SK-N-MC (cell line): ENCODE data around the gene COL13A1.
A peak's percentile ranks its signal among the peaks of the same experiment; 100 is the strongest.

Experiments
- DNase-seq: peaks from one replicate; pipeline ENCODE4 v3.0.0-alpha.2; 2011; ENCODE audit warnings: low read depth, low spot score
- H3K27ac ChIP-seq: fragments of 200-600 bp; sonication (generic); 2 replicates; pipeline ENCODE4 v1.5.1; 2016; ENCODE audit warnings: mixed run types
- H3K36me3 ChIP-seq: fragments of 200-600 bp; sonication (generic); 2 replicates; pipeline ENCODE4 v1.6.1; 2017; ENCODE audit warnings: antibody characterized with exemption, low read length, mixed read lengths; ENCODE audit not compliant: insufficient read depth
- H3K4me3 ChIP-seq: fragments of 200-600 bp; sonication (generic); 2 replicates; pipeline ENCODE4 v1.5.1; 2016
- H3K9ac ChIP-seq: fragments of 200-600 bp; sonication (generic); 2 replicates; pipeline ENCODE4 v1.8.0; 2017; ENCODE audit warnings: mixed run types, mixed read lengths; ENCODE audit not compliant: insufficient read length
- H3K9me3 ChIP-seq: fragments of 200-600 bp; sonication (generic); 2 replicates; pipeline ENCODE4 v1.6.1; 2017; ENCODE audit warnings: low read depth, mild to moderate bottlenecking, antibody characterized with exemption, low read length, moderate library complexity, mixed read lengths
- EZH2 ChIP-seq: fragments of 200-600 bp; sonication (generic); IDR thresholded peaks from one replicate; pipeline ENCODE4 v1.6.1; 2017; ENCODE audit warnings: antibody characterized with exemption
- FOXP2 ChIP-seq: optimal IDR thresholded peaks from 2 replicates; pipeline ENCODE3; 2011; ENCODE audit warnings: mild to moderate bottlenecking, moderate library complexity; ENCODE audit not compliant: insufficient read depth; ENCODE audit errors: extremely low read length, control extremely low read depth
- POLR2AphosphoS5 ChIP-seq: IDR thresholded peaks from 2 replicates; pipeline ENCODE4 v1.6.1; 2012; ENCODE audit warnings: mild to moderate bottlenecking, low read depth, low read length, borderline replicate concordance

COL13A1 gene

DNA sequence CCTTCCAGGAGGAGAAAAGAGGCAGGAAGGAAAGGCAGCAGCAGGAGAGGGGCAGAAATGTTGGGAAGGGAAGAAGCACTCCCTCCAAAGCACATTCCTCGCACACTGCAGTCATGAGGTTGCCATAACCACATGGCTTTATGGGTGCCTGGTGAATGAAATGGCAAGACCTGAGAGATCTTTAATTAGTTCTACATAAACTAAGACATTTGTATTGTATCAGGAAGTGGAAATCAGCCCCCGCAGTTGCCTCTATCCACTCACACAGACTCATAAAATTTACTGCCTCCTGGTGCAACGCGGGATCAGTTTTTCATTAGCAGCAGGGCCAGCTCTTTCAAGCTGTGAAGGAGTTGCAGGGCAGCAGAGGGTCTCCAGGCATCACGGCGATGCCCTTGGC is 106.4 kb downstream of the COL13A1 start:
- Histone ChIP-seq H3K4me3 (no peak overlapping the region), H3K27ac (peak overlapping the region; percentile 42; the same call in 1 of the 2 replicates), H3K36me3 (peaks cover 5% of the 10 kb centered on the region; the same call in 1 of the 2 replicates), H3K9ac (no peak overlapping the region), H3K9me3 (no peaks in the 10 kb centered on the region)
- no peak for DNase-seq
- TF ChIP-seq EZH2: no peak

DNA sequence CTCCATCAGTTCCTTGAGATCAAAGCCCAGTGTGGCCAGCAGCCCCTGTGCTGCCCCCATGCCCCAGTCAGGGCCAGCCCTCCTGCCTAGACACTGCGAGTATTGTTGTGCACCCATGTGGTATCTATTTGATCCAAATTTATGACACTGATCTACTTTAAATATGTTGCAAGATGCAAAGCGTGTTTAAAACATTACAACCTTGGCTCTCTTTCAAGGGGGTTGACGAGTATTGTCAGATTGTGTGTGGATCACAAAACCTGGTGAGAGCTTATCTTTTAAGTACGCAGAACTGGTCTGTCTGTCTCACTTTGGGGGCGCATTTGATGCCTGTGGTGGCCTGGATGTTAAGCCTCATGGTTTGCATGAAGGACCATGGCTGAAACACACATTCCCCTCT is 108.9 kb downstream of the COL13A1 start:
- Histone ChIP-seq H3K4me3 (no peak overlapping the region), H3K27ac (no peak overlapping the region), H3K9me3 (no peaks in the 10 kb centered on the region), H3K36me3 (peaks cover 5% of the 10 kb centered on the region; the same call in 1 of the 2 replicates), H3K9ac (no peak overlapping the region)
- no peak for DNase-seq
- no peak for TF ChIP-seq POLR2AphosphoS5
- no peak for TF ChIP-seq EZH2
- TF ChIP-seq FOXP2: no peak

DNA sequence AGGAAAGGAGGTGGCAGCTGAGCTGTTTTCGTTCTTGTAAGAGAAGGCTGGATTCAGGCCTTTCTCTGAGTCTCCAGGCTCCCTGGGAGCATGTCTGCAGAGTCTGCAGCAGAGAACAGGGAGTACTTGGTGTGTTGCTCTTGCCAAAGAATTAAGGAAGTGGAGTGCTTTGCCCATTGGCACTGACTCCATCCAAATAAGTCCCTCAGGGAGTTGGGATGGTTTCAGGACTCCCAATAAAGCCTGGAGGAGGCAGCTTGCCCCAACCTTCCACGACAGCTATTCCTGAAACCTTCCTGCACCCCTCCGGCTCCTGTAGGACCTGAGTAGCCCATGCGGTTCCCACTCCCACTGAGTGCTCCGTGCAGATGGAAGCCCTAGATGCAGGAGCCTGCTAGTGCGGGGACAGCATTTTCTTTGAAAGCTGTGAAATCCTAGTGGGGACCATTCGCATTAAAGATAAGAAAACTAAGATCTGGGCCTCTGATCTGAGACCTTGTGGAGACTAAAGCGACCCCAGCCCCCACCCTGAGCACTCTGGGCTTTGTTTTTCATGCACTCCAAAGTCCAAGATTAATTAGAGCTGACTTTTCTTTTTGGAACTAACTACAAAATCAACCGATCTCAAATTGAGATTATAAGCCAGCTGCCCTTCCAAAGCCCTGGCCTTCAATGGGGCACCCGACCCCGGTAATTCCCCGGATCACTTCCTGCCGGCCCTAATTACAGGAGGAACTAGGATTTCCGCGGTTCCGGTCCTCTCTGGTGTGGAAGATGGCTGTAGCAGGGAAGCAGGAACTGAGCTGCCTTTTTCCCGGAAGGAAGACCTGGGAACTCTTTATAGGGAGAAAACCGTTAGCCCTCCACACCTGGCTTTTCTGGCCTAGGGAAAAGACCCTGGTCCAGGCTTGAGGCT is 110.2 kb downstream of the COL13A1 start:
- Histone ChIP-seq H3K4me3 (no peak overlapping the region), H3K36me3 (no peaks in the 10 kb centered on the region), H3K27ac (no peak overlapping the region; the same call in 1 of the 2 replicates), H3K9me3 (no peaks in the 10 kb centered on the region), H3K9ac (no peak overlapping the region)
- no peak for DNase-seq
- TF ChIP-seq FOXP2 (no peak), EZH2 (no peak), POLR2AphosphoS5 (no peak)

DNA sequence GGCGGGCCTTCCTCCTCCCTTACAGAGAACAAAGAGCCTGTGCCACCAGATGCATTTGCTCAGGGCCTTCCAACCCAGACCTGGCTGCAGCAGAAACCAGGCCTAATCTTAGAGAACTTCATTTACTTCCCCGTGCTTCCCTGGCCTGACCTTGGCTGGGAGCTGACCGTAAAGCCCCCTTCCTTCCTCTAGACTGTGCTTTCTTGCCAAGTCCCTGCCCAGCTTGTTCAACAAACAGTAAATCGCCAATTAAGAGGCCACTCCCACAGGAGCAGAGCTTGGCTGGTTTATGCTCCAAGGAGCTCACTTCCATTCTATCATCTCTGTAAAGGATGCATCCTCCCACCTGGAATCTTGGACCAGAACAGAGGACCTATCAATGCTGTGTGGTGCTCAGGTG is 110.9 kb downstream of the COL13A1 start:
- no peaks in the 10 kb centered on the region for H3K9me3 ChIP-seq
- H3K36me3 ChIP-seq: no peaks in the 10 kb centered on the region
- no peak overlapping the region for H3K9ac ChIP-seq
- no peak for DNase-seq
- H3K27ac ChIP-seq: no peak overlapping the region
- H3K4me3 ChIP-seq: no peak overlapping the region
- TF ChIP-seq FOXP2: no peak

DNA sequence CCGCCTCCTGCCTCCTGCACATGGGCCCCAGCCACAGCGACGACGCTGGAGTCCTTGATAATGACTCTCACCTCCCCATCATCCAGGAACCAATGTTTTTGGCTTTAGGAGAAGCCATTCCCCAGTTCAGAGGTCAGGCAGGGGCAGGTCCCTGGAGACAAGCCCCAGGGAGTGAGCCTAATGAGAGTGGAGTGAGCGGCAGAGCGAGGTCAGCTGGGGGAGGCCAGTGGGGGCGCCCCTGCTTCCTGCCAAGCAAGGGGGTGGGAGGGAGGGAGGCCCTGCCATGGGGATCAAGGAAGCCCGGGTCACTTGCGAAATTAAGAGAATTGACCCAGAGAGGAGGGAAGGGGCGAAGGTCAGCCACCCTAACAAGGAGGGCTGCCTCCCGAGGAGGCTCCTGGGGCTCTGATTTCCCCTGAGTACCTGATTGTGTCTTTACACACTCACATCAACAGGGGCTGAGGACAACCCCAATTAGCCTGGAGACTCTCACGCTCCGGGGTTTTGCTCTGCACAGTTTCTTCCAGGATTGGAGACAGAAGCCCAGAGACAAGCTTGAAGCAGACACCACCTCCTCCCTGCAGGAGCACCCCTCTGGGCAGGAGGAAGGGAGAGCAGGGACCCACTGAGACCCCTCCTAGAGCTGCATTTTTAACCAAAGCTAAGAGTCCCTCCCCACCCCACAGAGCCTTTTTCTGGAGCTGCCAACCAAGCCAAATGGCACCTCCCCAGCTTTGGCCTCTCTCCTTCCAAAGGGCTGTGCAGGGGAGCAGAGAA is 112.1 kb downstream of the COL13A1 start:
- H3K4me3 ChIP-seq: no peak overlapping the region
- no peak for TF ChIP-seq EZH2
- no peak for TF ChIP-seq FOXP2
- TF ChIP-seq POLR2AphosphoS5: no peak
- no peak for DNase-seq
- H3K9ac ChIP-seq: no peak overlapping the region
- H3K9me3 ChIP-seq: no peaks in the 10 kb centered on the region
- no peak overlapping the region for H3K27ac ChIP-seq
- H3K36me3 ChIP-seq: no peaks in the 10 kb centered on the region

DNA sequence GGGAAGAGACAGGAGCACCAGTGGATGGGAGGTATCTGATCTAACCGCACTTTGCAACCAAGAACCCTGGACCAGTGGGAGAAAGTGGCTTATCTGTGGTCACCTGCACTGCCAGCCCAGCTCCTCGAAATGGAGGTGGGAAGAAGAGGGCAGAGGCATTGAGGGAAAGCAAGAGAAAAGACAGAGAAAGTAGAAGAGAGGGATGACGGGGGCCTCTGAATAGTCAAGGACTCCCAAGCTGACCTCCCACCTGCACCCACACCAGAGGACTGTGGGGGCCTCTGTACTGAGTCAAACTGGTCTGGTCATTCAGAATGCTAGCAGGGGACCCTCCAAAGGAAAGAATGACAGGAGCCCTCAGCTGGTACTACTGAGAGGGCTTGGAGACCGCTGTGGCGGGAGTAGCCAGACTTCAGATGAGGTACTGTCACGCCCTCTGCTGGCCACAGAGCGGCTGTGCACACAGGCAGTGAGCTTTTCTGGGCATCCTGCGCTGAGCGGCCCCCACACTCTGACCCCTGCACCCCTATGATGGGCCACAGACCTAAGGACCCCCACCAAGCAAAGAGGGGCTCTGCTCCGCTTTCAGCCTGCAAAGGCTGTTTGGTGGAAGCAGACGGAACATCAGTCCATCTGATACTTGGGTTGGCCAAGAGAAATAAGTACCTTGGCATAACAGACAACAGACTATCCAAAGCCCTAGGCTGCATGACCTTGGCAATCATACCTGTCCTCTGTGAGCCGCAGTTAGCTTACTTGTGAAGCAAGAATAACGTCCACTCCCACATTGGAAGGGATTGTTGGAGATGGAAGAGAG is 112.9 kb downstream of the COL13A1 start:
- Histone ChIP-seq H3K36me3 (no peaks in the 10 kb centered on the region), H3K27ac (no peak overlapping the region), H3K4me3 (no peak overlapping the region), H3K9me3 (no peaks in the 10 kb centered on the region), H3K9ac (no peak overlapping the region)
- no peak for TF ChIP-seq FOXP2
- no peak for TF ChIP-seq POLR2AphosphoS5
- TF ChIP-seq EZH2: no peak
- DNase-seq: no peak

DNA sequence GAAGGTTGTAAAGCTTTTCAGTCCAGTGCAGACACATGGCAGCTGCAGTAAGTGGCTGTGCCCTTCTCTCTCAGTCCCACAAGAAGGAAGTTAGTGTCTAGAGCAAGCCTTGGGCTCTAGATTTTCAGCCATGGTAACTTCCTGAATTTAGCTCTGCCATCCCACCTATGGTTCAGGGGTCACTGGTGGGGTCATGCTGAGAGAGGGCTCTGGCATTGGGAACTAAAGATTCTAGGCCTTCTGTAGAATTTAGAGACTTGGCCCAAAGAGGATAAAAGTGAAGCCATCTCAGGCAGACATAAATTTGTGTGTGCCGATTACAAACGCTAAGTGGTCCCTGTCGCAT is 113.5 kb downstream of the COL13A1 start:
- no peaks in the 10 kb centered on the region for H3K36me3 ChIP-seq
- no peak overlapping the region for H3K27ac ChIP-seq
- H3K9me3 ChIP-seq: no peaks in the 10 kb centered on the region
- no peak overlapping the region for H3K9ac ChIP-seq
- TF ChIP-seq POLR2AphosphoS5 (no peak), EZH2 (no peak), FOXP2 (no peak)
- no peak for DNase-seq
- no peak overlapping the region for H3K4me3 ChIP-seq

DNA sequence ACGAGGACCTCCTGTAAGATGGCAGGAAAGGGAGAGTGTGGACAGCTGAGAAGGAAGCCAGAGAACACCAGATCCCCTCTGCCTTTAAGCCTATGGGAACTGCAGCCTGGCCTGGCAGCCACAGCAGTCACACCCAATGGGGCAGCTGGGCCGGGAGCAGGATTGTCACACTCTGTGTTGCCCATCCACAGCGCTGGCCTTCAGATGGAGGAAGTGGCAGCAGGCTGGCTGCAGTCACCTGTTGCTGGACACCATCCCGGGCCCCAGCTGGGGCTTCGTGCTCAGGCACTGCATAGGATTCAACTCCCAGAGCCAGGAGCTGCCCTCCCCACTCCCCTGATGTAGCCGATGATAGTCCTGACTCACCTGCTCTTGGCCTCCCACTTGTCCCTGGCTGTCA is 114.4 kb downstream of the COL13A1 start:
- no peak overlapping the region for H3K9ac ChIP-seq
- TF ChIP-seq EZH2: no peak
- no peak for TF ChIP-seq FOXP2
- TF ChIP-seq POLR2AphosphoS5: no peak
- H3K4me3 ChIP-seq: no peak overlapping the region
- no peaks in the 10 kb centered on the region for H3K9me3 ChIP-seq
- H3K36me3 ChIP-seq: no peaks in the 10 kb centered on the region; the same call in 1 of the 2 replicates
- DNase-seq: no peak
- H3K27ac ChIP-seq: no peak overlapping the region
